H1 (cell line): Measurements from ENCODE around the gene TRAPPC12. TPM values are rescaled to one million over a fixed set of nuclear protein-coding genes. Genes with fewer than 3 reads are reported as not detected.

ENCODE experiments used
- JUN ChIP-seq: IDR thresholded peaks from 2 replicates; pipeline ENCODE4 v1.6.1; 2011; ENCODE audit warnings: low read depth, mild to moderate bottlenecking, improper control_type of control experiment, low read length
- polyA plus RNA-seq, 7 experiments: library from polyadenylated mRNA; depleted of rRNA in 3 of 7; stranded (reverse) in 5 of 7; unstranded in 2 of 7; fragments of >200 nt in 5 of 7; fragments of 200-250 nt in 2 of 7; gene quantifications; 1 replicate in 5 of 7; 2 replicates in 1 of 7; 4 replicates in 1 of 7; pipeline versions ENCODE4 v1.2.1 to v1.2.3, GENCODE V29; 2011 to 2013; ENCODE audit warnings: missing spikeins in 2 of 7, mixed read lengths in 2 of 7
- total RNA-seq: library from RNA; stranded (reverse); fragmentation: NEBNext Ultra II Directional; extraction: Animal tissue kit (Norgen Biotek cat#: 25700); gene quantifications from 2 replicates; pipeline ENCODE4 v1.2.1, GENCODE V29; 2021

TRAPPC12 gene
- total and polyA plus RNA-seq, 2 of the 8 experiments (the other 6 are each of a cell fraction or from before 2014, with no cell fraction given): 35.0 to 67.3 TPM

DNA sequence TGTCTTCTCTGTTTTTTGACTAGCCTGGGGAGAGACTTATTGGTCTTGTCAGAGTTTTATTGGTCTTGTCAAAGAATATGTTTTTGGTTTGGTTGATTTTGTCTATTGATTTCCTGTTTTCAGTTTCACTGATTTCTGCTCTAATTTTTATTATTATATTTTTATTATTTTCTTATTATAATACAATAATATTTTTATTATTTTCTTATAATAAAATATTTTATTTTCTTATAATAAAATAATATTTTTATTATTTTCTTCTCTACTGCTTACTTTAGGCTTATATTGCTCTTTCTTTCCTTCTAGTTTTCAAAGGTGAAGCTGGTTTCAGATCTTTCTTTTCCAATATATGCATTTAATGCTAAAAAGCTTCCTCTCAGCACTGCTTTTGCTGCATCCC is 62.0 kb downstream of the TRAPPC12 start (continued):
- TF ChIP-seq JUN: no peak
